Panc1 (cell line): ENCODE measurements around the gene PPP4R2. TPM values are rescaled to one million over a fixed set of nuclear protein-coding genes. Genes with fewer than 3 reads are reported as not detected.

Experiments
- ATAC-seq: fragments of 200-7000 bp; cut with Tn5 transposase; 2 replicates; pipeline ENCODE4 v1.9.1; 2020; ENCODE audit warnings: mild to moderate bottlenecking, moderate library complexity
- BruUV-seq: library from RNA; stranded (reverse); fragments of 400-500 nt; replicated peaks from 2 replicates; lab custom pipeline; 2021; lab: Mats Ljungman, UMichigan
- CTCF ChIA-PET: fragments of 300-600 bp; sonication (Branson Sonifier 250); formaldehyde crosslinking; loops from one replicate; lab custom pipeline; 2022; ENCODE audit warnings: antibody characterized with exemption; lab: Charles Lee
- POLR2A ChIA-PET: fragments of 300-600 bp; sonication (Branson Sonifier 250); formaldehyde crosslinking; loops from one replicate; lab custom pipeline; 2022; ENCODE audit warnings: antibody characterized with exemption; lab: Charles Lee
- DNase-seq: peaks from one replicate; pipeline ENCODE4 v3.0.0-alpha.2; 2010; ENCODE audit warnings: low read depth, low spot score
- H3K27ac ChIP-seq: 2 replicates; pipeline ENCODE4 v1.5.1; 2011; ENCODE audit warnings: mild to moderate bottlenecking, low read length, inconsistent platforms
- H3K27me3 ChIP-seq: fragments of 200-500 bp; sonication (Bioruptor generic); 2 replicates; pipeline ENCODE4 v1.6.0; 2014; ENCODE audit warnings: low read length, inconsistent platforms; ENCODE audit not compliant: control insufficient read depth, insufficient read depth
- H3K36me3 ChIP-seq: fragments of 200-500 bp; sonication (Bioruptor generic); 2 replicates; pipeline ENCODE4 v1.5.1; 2014; ENCODE audit warnings: inconsistent platforms, mild to moderate bottlenecking, low read length, moderate library complexity; ENCODE audit not compliant: control insufficient read depth, insufficient read depth
- H3K4me1 ChIP-seq: 2 replicates; pipeline ENCODE4 v1.5.1; 2011; ENCODE audit warnings: inconsistent platforms, mild to moderate bottlenecking, low read length, moderate library complexity; ENCODE audit not compliant: control insufficient read depth, insufficient read depth
- H3K4me3 ChIP-seq, 2 experiments: 2 replicates each; pipeline ENCODE4 v1.5.1; 2011 to 2012; ENCODE audit warnings: low read depth in 2 of 2, low read length in 2 of 2, mild to moderate bottlenecking in 2 of 2, inconsistent platforms in 1 of 2, moderate library complexity in 1 of 2
- H3K9me3 ChIP-seq: fragments of 200-500 bp; sonication (Bioruptor generic); 2 replicates; pipeline ENCODE4 v1.5.1; 2014; ENCODE audit warnings: low read depth, mild to moderate bottlenecking, inconsistent platforms, low read length, moderate library complexity; ENCODE audit not compliant: control insufficient read depth, insufficient read depth
- CTCF ChIP-seq: fragments of 450-650 bp; IDR thresholded peaks from 2 replicates; pipeline ENCODE4 v1.5.1; 2017; ENCODE audit warnings: mild to moderate bottlenecking
- POLR2AphosphoS5 ChIP-seq: IDR thresholded peaks from 2 replicates; pipeline ENCODE4 v1.6.1; 2012; ENCODE audit warnings: mild to moderate bottlenecking, low read depth, low read length, moderate library complexity
- REST ChIP-seq, 2 experiments: IDR thresholded peaks; 2 replicates each; pipeline ENCODE4 v1.6.1; 2011 to 2012; ENCODE audit warnings: low read depth in 2 of 2, control low read depth in 1 of 2, low read length in 1 of 2, mild to moderate bottlenecking in 1 of 2, moderate library complexity in 1 of 2; ENCODE audit not compliant: insufficient read depth in 1 of 2
- SIN3A ChIP-seq: IDR thresholded peaks from 2 replicates; pipeline ENCODE4 v1.6.1; 2012; ENCODE audit warnings: low read depth, mild to moderate bottlenecking, low read length, moderate library complexity, borderline replicate concordance; ENCODE audit not compliant: insufficient read depth
- TCF7L2 ChIP-seq: IDR thresholded peaks from 2 replicates; pipeline ENCODE4 v1.6.1; 2011; ENCODE audit warnings: mild to moderate bottlenecking, low read depth, low read length, inconsistent platforms
- in situ Hi-C: cut with HindIII; loops from 2 replicates; pipeline ENCODE4 v1.10.0; 2016; ENCODE audit warnings: low sequenced_read_pairs, low pct_unique_long_range_greater_than_20kb
- intact Hi-C: fragments of 100-400 bp; cut with micrococcal nuclease; formaldehyde crosslinking; loops from one replicate; pipeline ENCODE4 v1.10.0; 2022; ENCODE audit not compliant: unreplicated experiment
- total RNA-seq: library from RNA; stranded (reverse); gene quantifications from one replicate; pipeline ENCODE4 v1.2.1, GENCODE V29; 2021; ENCODE audit not compliant: unreplicated experiment

PPP4R2 gene
- total RNA-seq, 1 experiment from 2014 or later: 59.8 TPM

- no peak overlapping the region for H3K27ac ChIP-seq
- H3K4me1 ChIP-seq: no peaks in the 10 kb centered on the region; the same call in none of the 2 replicates
- no peaks in the 10 kb centered on the region for H3K27me3 ChIP-seq
- DNase-seq: no peak
- no peaks in the 10 kb centered on the region for H3K9me3 ChIP-seq
- POLR2A ChIA-PET: interaction anchor here (0.8 kb wide), 1 partner anchor 109 kb away, joined by 3 read pairs; no protein-coding TSS in a partner anchor
- no peak for ATAC-seq
- CTCF ChIA-PET: no interaction called here
- in situ Hi-C loops (no loop called here), intact Hi-C loops (no loop called here)
- no peaks in the 10 kb centered on the region for H3K36me3 ChIP-seq
- TF ChIP-seq SIN3A: no peak
- no peak for TF ChIP-seq CTCF
- no peak for TF ChIP-seq POLR2AphosphoS5
- no peak for TF ChIP-seq REST (IDR thresholded peaks at IDR 0.05; ENCODE audit: insufficient read depth in 1 of 2, low read depth in 2 of 2, low read length in 1 of 2)
- no peak for TF ChIP-seq TCF7L2
- BruUV-seq: no TSS peak
- H3K4me3 ChIP-seq: no peak overlapping the region
These were observed 33.5 kb downstream of the PPP4R2 start for GRCh38 chr3:73030073-73030597.

- DNase-seq: no peak
- Histone ChIP-seq H3K4me3 (no peak overlapping the region), H3K27ac (no peak overlapping the region), H3K9me3 (no peaks in the 10 kb centered on the region), H3K27me3 (no peaks in the 10 kb centered on the region), H3K4me1 (no peaks in the 10 kb centered on the region; the same call in none of the 2 replicates), H3K36me3 (no peaks in the 10 kb centered on the region)
- ATAC-seq: peak; percentile 51; the same call in 1 of the 2 replicates
- in situ Hi-C loops (no loop called here), intact Hi-C loops (no loop called here)
- CTCF ChIA-PET: interaction anchor here (0.6 kb wide), 1 partner anchor 70 kb away, joined by 4 read pairs; no protein-coding TSS in a partner anchor
- BruUV-seq: no TSS peak
- TF ChIP-seq TCF7L2 (no peak), POLR2AphosphoS5 (no peak), SIN3A (no peak), REST (IDR thresholded peaks at IDR 0.05; ENCODE audit: insufficient read depth in 1 of 2, low read depth in 2 of 2, low read length in 1 of 2) (no peak)
- POLR2A ChIA-PET: no interaction called here
These were observed 35.0 kb downstream of the PPP4R2 start for GRCh38 chr3:73031573-73032103.
